ENCODE results near the gene LIN9. TPM values are rescaled to one million over a fixed set of nuclear protein-coding genes. Genes with fewer than 3 reads are reported as not detected.

LIN9 gene
- total and polyA plus RNA-seq, 2 experiments from 2014 or later, result 11.8 to 16.9 TPM

- Histone ChIP-seq H3K9me2 (ENCODE audit: insufficient read depth) (0 out of 2 replicates have a peak, but pooled peaks cover 3% of the 10 kb centered on the region), H3K4me3 (no peak overlapping the region), H2AFZ (no peak overlapping the region), H3K4me2 (no peak overlapping the region), H4K20me1 (replicated peaks; ENCODE audit: insufficient read depth) (no peaks in the 10 kb centered on the region), H3K27ac (ENCODE audit: low read depth) (no peak overlapping the region), H3K79me2 (replicated peaks; ENCODE audit: insufficient read depth) (peaks cover 15% of the 10 kb centered on the region), H3K36me3 (ENCODE audit: insufficient read depth) (no peaks in the 10 kb centered on the region), H3F3A (replicated peaks; ENCODE audit: low read depth) (no peaks in the 10 kb centered on the region), H3K27me3 (ENCODE audit: insufficient read depth) (peaks cover 19% of the 10 kb centered on the region), H3K4me1 (ENCODE audit: insufficient read depth) (peaks cover 15% of the 10 kb centered on the region)
- Mint-ChIP-seq H3K4me1 (peaks cover 16% of the 10 kb centered on the region), H3K4me3 (no peak overlapping the region), H3K27ac (no peak overlapping the region), H3K27me3 (ENCODE audit: insufficient read depth, low read depth, poor library complexity) (peaks cover 13% of the 10 kb centered on the region), H3K36me3 (ENCODE audit: low read depth) (no peaks in the 10 kb centered on the region; the same call in 2 of the 3 replicates), H3K9me3 (no peaks in the 10 kb centered on the region)
- DNase-seq (ENCODE audit: low spot score), result no peak
- TF ChIP-seq ZNF331 (CRISPR knock-in tag; IDR thresholded peaks at IDR 0.05; ENCODE audit: low read depth) (no peak), NANOG (IDR thresholded peaks at IDR 0.05; ENCODE audit: borderline replicate concordance) (no peak), POLR2AphosphoS5 (IDR thresholded peaks at IDR 0.05; ENCODE audit: low read depth) (no peak), ETS1 (IDR thresholded peaks at IDR 0.05) (no peak), JUNB (IDR thresholded peaks at IDR 0.05; ENCODE audit: unreplicated experiment) (no peak), EZH2 (IDR thresholded peaks at IDR 0.05; ENCODE audit: low read depth, unreplicated experiment) (no peak), REST (IDR thresholded peaks at IDR 0.05; ENCODE audit: unreplicated experiment) (no peak), CREB1 (CRISPR knock-in tag; IDR thresholded peaks at IDR 0.05; ENCODE audit: low read depth) (no peak), ZNF114 (CRISPR knock-in tag; IDR thresholded peaks at IDR 0.05) (no peak), EZH2phosphoT487 (IDR thresholded peaks at IDR 0.05; ENCODE audit: unreplicated experiment) (no peak), ZNF462 (CRISPR knock-in tag; IDR thresholded peaks at IDR 0.05) (no peak), STAT1 (IDR thresholded peaks at IDR 0.05; ENCODE audit: unreplicated experiment) (no peak)
- TF ChIP-seq, protein P1, sequence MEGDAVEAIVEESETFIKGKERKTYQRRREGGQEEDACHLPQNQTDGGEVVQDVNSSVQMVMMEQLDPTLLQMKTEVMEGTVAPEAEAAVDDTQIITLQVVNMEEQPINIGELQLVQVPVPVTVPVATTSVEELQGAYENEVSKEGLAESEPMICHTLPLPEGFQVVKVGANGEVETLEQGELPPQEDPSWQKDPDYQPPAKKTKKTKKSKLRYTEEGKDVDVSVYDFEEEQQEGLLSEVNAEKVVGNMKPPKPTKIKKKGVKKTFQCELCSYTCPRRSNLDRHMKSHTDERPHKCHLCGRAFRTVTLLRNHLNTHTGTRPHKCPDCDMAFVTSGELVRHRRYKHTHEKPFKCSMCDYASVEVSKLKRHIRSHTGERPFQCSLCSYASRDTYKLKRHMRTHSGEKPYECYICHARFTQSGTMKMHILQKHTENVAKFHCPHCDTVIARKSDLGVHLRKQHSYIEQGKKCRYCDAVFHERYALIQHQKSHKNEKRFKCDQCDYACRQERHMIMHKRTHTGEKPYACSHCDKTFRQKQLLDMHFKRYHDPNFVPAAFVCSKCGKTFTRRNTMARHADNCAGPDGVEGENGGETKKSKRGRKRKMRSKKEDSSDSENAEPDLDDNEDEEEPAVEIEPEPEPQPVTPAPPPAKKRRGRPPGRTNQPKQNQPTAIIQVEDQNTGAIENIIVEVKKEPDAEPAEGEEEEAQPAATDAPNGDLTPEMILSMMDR (conservative IDR thresholded peaks at IDR 0.05; ENCODE audit: low read depth in 2 of 2), result no peak
- ATAC-seq, result no peak
Measured at GRCh38 chr1:226312065-226312464, 3.1 kb upstream of the LIN9 start.

Measured in GM23338 (cell line).